Ovary (tissue), 3 donors: Measurements from ENCODE around the gene APOH.

Experiments used
- POLR2A ChIP-seq: fragments of 450-650 bp; IDR thresholded peaks from one replicate; pipeline ENCODE4 v1.6.1; 2017; ENCODE audit warnings: antibody characterized with exemption, mild to moderate bottlenecking, moderate library complexity
- TF ChIP-seq, protein P1 (sequence below), 3 donors: fragments of 450-650 bp in 2 of 3; fragments of 200-600 bp in 1 of 3; IDR thresholded peaks; one replicate each; pipeline versions ENCODE4 v1.5.1 to v1.8.0; 2016 to 2022; ENCODE audit warnings: antibody characterized with exemption in 3 of 3, mild to moderate bottlenecking in 1 of 3
- donor health status: DM: no; HTN: no; CAD: no.

DNA sequence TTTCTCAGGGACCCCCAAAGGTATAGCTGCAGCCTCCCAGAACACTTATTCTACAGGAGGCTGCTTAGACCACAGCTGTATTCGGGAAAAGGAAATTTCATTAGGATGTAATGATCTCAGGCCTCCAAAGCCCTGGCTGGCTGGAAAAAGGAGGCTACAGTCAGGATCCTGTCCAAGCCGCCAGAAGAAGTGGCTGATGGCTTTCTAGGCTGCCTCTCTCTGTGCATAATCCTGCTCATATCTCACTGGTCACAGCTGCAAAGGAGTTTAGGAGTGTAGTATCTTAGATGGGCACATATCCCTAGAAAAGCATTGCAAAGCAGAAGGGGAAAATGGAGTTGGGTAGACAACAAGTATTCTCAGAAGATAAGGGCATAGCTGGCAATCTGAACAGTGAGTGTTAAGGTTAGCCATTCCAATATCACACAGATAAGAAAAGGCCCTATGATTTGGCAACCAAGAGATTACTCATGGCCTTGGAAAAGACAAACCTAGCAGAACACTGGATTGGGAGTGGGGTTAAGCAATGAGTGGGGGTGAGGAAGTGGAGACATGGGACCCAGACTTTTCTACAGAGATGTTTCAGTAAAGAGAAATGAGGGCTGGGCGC is 47.2 kb upstream of the APOH start:
- TF ChIP-seq, protein P1, sequence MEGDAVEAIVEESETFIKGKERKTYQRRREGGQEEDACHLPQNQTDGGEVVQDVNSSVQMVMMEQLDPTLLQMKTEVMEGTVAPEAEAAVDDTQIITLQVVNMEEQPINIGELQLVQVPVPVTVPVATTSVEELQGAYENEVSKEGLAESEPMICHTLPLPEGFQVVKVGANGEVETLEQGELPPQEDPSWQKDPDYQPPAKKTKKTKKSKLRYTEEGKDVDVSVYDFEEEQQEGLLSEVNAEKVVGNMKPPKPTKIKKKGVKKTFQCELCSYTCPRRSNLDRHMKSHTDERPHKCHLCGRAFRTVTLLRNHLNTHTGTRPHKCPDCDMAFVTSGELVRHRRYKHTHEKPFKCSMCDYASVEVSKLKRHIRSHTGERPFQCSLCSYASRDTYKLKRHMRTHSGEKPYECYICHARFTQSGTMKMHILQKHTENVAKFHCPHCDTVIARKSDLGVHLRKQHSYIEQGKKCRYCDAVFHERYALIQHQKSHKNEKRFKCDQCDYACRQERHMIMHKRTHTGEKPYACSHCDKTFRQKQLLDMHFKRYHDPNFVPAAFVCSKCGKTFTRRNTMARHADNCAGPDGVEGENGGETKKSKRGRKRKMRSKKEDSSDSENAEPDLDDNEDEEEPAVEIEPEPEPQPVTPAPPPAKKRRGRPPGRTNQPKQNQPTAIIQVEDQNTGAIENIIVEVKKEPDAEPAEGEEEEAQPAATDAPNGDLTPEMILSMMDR (IDR thresholded peaks at IDR 0.05) = no peak
- no peak for TF ChIP-seq POLR2A
